ENCODE measurements around the gene PHKB.

Gene PHKB

GRCh38 chr16:47699106-47699505 lies 238.0 kb downstream of the PHKB start:
- peak; percentile 23 for DNase-seq

DNA sequence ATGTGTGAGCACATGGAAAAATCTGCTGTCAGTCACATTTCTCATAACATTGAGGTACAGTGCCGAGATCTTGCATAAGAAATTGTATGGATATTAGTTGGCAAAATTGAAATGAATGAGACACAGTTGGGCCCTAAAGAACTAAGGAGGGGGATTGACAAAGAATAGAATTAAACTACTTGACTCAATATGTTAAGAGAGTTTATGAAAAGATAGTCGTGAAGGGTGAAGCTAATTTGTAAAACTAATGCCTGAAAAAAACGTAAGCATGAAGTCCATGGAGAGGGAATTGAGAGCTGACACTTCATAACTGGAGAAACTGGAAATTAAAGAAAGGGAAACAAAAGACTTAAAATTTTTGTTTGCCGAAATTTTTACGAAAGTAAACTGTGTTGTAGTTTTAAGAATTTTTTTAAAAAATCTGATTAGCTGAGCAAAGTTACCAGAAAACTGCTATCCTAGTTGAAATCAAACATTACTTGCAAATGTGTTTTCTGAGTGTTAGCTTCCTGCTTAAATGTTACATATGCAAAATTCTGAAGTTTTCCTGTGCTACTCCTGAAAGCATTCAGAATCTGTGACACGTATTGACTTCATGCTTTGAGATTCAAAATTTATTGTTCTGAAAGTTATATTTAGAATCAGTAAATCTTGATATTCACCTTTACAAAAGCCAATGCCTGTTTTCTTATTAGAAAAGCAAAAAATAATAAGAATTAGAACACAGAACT lies 239.9 kb downstream of the PHKB start:
- DNase-seq: no peak

GRCh38 chr16:47705266-47705665 lies 244.1 kb downstream of the PHKB start:
- DNase-seq: no peak

DNA sequence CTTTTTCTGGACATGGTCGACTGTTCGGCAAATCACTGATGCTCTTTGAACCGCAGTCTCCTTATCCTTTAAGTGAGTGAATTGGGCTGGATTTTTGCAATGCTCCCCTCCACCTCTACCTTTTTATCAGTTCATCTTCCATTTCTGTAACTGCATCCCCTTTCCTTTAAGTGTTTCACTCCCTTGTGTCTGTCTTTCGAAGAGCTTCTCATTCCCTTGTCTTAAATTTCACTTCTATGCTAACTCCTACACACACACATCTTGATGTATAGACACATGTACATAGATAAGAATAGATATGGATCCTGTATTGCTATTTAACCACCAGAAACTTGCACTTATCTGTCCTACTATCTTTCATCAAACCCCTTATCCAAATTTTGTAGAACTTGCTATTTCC lies 250.7 kb downstream of the PHKB start:
- DNase-seq: no peak

GRCh38 chr16:47712276-47713224 lies 251.4 kb downstream of the PHKB start:
- DNase-seq: peak; percentile 5

GRCh38 chr16:47713225-47713595 lies 252.1 kb downstream of the PHKB start:
- DNase-seq: no peak

DNA sequence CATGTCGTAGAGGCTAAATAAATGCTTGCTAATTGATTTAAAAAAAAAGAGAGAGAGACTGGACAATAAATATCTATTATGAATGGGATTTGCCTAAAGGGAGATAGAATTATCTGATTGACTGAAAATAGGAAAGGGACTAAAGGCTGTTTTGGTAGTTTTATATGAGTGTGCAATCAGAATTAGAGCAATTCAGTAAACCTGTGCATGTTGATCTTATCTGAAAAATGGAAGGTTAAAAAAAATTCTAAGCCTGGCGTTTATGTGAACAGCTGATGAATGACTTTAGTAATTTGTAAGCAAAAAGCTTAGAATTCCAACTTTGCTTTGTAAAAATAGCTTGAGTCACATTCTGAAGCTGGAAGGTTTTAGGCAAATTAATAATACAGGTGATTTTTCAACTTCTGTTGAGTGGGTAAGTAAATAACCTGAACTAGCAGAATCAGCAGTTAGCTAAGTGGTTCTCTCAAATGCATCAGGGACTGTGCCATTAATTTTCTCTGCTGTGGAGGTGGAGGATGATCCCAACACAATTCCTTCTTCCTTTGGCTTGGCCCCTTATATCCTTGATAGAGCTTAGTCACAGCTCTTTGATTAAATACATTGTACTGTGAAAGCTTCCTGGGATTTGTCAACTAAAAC lies 254.4 kb downstream of the PHKB start:
- no peak for DNase-seq

- no peak for DNase-seq
Measured at GRCh38 chr16:47716571-47716970, 255.4 kb downstream of the PHKB start.

DNA sequence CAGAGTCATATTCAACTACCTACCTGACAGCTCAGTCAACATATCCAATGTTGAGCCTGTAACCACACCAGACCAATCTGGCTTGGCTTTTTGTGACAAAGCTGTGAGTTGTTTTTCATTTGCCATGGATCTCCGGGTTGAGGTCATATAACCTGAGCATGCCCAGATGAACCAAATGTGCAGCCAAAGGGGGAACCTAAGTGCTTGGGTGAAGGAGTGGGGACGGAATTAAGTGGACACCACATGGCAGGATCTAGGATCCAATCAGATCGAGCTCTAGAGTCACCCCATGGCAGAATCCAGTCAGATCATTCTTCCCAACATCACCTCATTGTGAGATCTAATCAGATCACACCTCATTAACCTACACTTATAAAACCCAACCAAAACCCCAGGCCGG lies 258.6 kb downstream of the PHKB start:
- no peak for DNase-seq

- DNase-seq: no peak
Measured at GRCh38 chr16:47721006-47721637, 260.0 kb downstream of the PHKB start.

DNA sequence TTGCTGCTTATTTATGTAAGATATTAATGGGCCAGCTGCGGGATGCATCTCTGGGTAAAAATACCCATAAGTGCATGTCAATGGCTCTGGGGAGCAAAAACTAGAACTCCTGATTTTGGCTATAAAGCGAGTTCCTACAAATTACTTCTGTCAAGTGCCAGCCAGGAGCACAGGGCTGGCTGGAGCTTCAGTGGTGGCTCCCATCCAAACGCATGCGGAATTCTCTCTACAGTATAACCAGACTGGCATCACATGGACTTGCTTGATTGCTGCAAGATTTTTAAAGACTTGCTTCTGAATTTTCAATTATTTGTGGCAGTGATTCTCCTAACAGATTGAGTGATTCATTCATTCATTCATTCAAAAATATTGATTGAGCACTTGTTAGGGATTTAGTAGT lies 260.9 kb downstream of the PHKB start:
- DNase-seq: no peak

DNA sequence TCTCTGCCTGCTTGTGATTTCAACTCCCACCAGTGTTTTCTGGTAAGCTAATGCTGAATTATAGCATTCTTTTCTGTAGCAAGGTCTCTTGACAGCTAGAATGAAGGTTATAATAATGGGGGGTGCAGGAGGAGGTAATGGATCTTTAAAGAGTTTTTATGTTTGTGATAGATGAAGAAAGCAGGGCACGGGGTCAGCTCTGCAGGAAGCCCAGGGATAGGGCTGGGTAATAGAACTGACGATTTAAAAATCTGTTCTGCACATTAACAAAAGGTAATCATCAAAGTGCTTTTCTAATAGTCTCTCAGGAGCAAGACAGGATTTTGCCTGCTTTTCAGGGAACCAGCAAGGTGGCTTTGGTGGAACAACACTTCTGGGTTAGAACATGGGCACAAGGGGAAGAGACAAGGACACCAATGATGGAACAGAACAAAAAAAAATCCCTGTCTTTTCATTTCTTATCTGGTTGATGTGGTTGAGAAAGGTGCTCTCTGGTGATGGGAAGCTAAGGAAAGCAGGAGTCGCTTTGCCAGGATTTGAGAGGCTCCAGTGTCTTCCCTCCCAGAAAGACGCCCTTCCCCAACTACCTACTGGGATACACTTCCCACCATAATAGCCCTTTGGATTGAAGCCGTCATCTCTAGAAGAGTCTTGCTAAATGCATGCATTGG lies 263.1 kb downstream of the PHKB start:
- no peak for DNase-seq

GRCh38 chr16:47725188-47725695 lies 264.1 kb downstream of the PHKB start:
- no peak for DNase-seq

DNA sequence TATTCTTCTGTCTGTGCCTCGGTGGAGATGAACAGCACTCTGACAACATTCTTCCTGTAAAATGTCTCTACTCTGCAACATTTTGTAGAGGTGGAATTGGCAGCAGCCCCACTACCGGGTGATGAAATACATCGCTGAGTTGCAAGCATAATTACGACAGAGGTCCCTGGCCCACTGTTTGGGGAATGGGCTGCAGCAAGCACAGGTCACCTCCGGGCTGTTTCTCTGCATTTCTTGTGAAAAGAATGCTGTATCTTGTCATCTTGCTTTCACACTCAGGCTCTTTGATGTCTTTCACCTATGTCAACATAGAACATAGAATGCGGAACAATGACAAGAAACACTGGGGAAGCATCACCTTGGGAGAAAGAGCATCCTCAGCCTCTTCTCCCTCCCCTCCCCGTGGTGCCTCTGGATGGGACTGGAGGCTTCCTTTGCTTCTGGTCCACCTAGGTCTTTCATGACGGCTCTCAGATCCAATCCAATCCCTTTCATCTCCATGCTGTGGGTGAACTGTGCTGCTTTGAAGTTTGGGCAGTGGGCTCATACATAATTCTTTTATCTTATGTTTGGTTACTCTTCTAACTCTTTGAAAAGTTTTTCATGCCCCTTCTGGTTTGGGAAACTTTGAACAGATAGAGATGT lies 265.0 kb downstream of the PHKB start:
- no peak for DNase-seq

GRCh38 chr16:47727131-47727530 lies 266.0 kb downstream of the PHKB start:
- no peak for DNase-seq

DNA sequence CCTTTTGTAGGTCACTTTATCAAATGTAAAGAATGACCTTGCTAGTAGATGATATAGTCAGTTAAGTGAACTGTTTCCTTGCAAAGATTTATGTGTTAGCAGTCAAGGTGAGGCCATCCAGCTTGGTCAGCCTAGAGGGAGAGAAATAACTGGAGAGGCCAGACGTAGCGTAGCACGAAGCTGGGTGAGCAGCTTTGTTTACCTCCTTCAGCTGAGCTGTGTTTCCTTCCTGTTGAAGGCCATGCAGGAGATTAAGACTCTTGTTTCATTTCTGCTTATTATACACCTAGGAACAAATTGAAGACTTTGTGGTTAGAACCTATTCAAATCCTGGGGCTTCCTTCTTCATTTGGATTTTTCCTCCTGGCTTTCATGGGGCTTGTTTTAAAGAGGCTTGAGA lies 267.1 kb downstream of the PHKB start:
- DNase-seq: no peak

DNA sequence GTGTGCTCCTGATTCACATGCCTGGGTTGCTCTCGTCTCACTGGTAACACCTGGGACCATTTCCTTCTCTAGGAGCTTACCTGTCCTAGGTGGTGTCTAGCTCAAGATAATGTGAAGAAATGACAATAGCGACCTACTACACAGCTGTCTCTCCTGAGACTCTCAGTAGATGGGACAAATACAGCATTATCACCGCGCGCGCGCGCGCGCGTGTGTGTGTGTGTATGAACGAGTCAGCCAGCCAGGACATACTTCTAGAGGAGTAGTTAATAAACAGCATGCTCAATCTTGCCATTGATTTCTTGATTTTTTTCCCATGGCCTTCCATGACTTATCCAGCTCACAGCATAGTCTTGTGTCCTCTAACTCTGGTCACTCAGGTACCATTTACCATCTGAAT lies 268.6 kb downstream of the PHKB start:
- DNase-seq: no peak

DNA sequence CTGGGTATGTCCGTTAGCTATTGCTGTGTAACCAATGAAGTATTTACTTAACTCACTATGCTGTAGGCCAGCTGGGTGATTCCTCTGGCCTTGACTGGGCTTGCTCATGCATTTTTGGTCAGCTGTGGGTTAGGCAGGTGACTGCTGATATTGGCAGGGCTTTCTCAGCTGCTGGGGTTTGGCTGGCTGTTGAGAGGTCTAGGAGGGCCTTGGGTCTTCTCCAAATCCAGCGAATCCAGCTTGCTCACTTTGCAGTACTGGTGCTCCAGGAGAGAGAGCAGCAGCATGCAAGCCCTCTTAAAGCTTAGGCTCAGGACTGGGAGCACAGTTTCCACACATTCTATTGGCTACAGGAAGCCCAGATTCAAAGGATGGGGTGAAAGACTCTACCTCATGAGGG lies 270.1 kb downstream of the PHKB start:
- no peak for DNase-seq

GRCh38 chr16:47732122-47732521 lies 271.0 kb downstream of the PHKB start:
- no peak for DNase-seq

- DNase-seq: peak; percentile 6
Measured at GRCh38 chr16:47732523-47733111, 271.5 kb downstream of the PHKB start.

DNA sequence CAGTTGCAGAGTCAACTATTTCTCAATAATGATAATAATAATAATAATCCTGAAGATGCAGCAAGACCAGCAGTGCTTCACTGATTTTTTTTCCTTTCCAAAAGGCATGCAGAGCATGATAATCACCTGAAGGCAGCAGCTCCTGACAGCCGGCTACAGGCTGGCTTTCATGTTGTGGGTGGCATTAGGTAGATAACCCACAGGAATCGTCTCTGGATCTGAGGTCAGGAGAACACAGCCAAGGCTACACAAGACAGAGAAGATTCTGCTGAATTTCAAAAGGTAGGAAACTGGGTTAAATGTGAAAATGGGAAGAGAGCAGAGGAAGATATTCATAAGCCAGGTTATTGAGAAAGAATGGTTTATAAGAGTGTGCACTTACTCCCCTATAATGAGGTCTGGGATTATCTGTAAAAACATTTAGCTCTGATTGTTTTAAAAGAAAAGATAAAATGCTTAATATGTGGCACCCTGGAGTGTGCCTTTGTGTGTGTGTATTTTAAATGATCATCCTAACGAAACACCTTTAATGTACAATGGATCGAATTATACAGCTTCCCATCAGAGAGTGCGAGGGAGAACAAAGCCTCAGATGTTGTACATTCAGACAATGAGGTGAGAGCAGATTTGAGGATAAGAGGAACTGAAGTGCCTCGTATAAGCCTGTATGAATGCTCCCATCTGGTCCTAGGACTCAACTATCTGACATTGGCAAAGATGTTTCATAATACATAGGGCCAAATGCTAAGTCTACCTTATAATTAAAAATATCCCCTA lies 273.1 kb downstream of the PHKB start:
- no peak for DNase-seq

All from OCI-M1 (cell line).